ENCODE measurements around the gene OR1L8. TPM values are rescaled to one million over a fixed set of nuclear protein-coding genes. Genes with fewer than 3 reads are reported as not detected.

OR1L8 gene
- total RNA-seq, 1 experiment from 2014 or later = not detected

DNA sequence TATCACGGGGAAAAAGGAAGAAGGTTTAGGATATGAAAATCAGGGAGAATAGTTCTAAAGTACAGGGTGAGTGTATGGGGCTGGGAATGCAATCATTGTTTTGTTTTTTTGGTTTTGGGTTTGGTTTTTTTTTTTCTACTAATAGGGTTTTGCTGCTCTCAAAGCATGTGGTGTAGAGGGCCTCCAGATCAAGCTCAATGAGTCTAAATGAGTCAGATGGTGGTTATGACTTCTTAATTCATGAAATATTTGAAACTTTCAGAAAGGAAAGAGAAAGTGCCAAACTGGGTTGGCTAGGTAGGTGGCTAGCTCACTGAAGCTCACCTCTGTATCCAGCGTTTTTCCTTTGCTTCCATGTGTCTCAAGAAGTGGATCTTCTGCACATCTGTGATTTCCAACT is 10.7 kb downstream of the OR1L8 start:
- no peak for DNase-seq (ENCODE audit: unreplicated experiment)
- H3K4me3 Mint-ChIP-seq (ENCODE audit: unreplicated experiment) = no peak overlapping the region
- H3K9me3 Mint-ChIP-seq (ENCODE audit: unreplicated experiment) = no peaks in the 10 kb centered on the region
- no peaks in the 10 kb centered on the region for H3K36me3 Mint-ChIP-seq (ENCODE audit: insufficient read depth, unreplicated experiment)
- intact Hi-C loops (cut with micrococcal nuclease) = no loop called here
- ChIA-PET CTCF (no interaction called here), POLR2A (no interaction called here)
- BruUV-seq (replicated peaks) = no TSS peak
- TF ChIP-seq, protein P1, sequence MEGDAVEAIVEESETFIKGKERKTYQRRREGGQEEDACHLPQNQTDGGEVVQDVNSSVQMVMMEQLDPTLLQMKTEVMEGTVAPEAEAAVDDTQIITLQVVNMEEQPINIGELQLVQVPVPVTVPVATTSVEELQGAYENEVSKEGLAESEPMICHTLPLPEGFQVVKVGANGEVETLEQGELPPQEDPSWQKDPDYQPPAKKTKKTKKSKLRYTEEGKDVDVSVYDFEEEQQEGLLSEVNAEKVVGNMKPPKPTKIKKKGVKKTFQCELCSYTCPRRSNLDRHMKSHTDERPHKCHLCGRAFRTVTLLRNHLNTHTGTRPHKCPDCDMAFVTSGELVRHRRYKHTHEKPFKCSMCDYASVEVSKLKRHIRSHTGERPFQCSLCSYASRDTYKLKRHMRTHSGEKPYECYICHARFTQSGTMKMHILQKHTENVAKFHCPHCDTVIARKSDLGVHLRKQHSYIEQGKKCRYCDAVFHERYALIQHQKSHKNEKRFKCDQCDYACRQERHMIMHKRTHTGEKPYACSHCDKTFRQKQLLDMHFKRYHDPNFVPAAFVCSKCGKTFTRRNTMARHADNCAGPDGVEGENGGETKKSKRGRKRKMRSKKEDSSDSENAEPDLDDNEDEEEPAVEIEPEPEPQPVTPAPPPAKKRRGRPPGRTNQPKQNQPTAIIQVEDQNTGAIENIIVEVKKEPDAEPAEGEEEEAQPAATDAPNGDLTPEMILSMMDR (IDR thresholded peaks at IDR 0.05; ENCODE audit: unreplicated experiment) = no peak
- peaks cover 39% of the 10 kb centered on the region for H3K27me3 Mint-ChIP-seq (ENCODE audit: insufficient read depth, unreplicated experiment)
- no peak overlapping the region for H3K27ac Mint-ChIP-seq (ENCODE audit: low read depth, unreplicated experiment)
- H3K4me1 Mint-ChIP-seq (ENCODE audit: insufficient read depth, unreplicated experiment) = no peaks in the 10 kb centered on the region

DNA sequence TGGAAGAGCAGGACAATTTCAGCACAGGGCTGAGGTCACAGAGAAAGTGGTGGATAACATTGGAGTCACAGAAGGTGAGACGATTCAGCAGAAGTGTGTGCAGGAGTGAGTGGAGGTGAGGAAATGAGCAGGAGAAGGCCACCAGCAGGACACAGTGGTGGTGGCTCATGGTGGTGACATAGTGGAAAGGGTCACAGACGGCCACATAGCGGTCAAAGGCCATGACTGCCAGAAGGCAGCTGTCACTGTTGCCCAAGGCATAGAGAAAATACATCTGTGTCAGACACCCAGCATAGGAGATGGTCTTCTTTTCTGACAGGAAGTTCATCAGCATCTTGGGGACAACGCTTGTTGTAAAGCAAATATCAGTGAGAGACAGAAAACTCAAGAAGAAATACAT is 15.3 kb downstream of the OR1L8 start:
- intact Hi-C loops (cut with micrococcal nuclease) = no loop called here
- CTCF ChIA-PET = no interaction called here
- POLR2A ChIA-PET = no interaction called here
- H3K36me3 Mint-ChIP-seq (ENCODE audit: insufficient read depth, unreplicated experiment) = no peaks in the 10 kb centered on the region
- peaks cover 29% of the 10 kb centered on the region for H3K27me3 Mint-ChIP-seq (ENCODE audit: insufficient read depth, unreplicated experiment)
- no peak for DNase-seq (ENCODE audit: unreplicated experiment)
- no peaks in the 10 kb centered on the region for H3K4me1 Mint-ChIP-seq (ENCODE audit: insufficient read depth, unreplicated experiment)
- no peak overlapping the region for H3K4me3 Mint-ChIP-seq (ENCODE audit: unreplicated experiment)
- TF ChIP-seq, protein P1 (IDR thresholded peaks at IDR 0.05; ENCODE audit: unreplicated experiment) = no peak
- no TSS peak for BruUV-seq (replicated peaks)
- H3K27ac Mint-ChIP-seq (ENCODE audit: low read depth, unreplicated experiment) = no peak overlapping the region
- no peaks in the 10 kb centered on the region for H3K9me3 Mint-ChIP-seq (ENCODE audit: unreplicated experiment)

DNA sequence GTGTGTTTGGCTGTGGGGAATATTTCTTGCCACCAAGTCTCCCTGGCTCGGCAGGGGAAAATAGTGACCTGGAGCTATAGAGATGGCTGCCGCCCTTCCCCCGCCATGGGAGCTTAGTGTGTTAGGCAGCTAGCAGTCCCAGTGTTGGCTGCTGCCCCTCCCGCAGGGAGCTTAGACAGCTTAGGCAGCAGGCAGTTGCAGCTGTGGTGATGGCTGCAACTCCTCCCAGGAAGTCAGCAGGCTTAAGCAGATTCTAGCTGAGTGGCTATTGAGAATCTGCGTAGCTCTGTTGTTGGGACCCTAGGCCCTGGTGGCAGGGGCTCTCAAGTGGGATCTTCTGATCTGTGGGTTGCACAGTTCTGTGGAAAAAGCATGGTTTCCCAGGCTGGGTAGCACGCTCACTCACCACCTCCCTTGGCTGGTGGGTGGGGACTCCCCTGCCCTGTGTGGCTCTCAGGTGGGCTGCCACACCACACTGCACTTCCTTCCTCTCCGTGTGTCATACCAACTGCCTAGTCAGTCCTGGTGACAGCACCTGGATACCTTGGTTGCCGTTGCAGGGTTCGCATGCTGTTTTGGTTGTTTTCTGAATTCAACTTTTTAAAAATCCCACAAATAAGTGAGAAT is 20.9 kb downstream of the OR1L8 start:
- no peak overlapping the region for H3K27ac Mint-ChIP-seq (ENCODE audit: low read depth, unreplicated experiment)
- no peak overlapping the region for H3K4me3 Mint-ChIP-seq (ENCODE audit: unreplicated experiment)
- H3K36me3 Mint-ChIP-seq (ENCODE audit: insufficient read depth, unreplicated experiment) = no peaks in the 10 kb centered on the region
- TF ChIP-seq, protein P1 (IDR thresholded peaks at IDR 0.05; ENCODE audit: unreplicated experiment) = no peak
- CTCF ChIA-PET = no interaction called here
- H3K27me3 Mint-ChIP-seq (ENCODE audit: insufficient read depth, unreplicated experiment) = peaks cover 28% of the 10 kb centered on the region
- BruUV-seq (replicated peaks) = no TSS peak
- no peaks in the 10 kb centered on the region for H3K9me3 Mint-ChIP-seq (ENCODE audit: unreplicated experiment)
- intact Hi-C loops (cut with micrococcal nuclease) = no loop called here
- POLR2A ChIA-PET = no interaction called here
- H3K4me1 Mint-ChIP-seq (ENCODE audit: insufficient read depth, unreplicated experiment) = no peaks in the 10 kb centered on the region
- no peak for DNase-seq (ENCODE audit: unreplicated experiment)

DNA sequence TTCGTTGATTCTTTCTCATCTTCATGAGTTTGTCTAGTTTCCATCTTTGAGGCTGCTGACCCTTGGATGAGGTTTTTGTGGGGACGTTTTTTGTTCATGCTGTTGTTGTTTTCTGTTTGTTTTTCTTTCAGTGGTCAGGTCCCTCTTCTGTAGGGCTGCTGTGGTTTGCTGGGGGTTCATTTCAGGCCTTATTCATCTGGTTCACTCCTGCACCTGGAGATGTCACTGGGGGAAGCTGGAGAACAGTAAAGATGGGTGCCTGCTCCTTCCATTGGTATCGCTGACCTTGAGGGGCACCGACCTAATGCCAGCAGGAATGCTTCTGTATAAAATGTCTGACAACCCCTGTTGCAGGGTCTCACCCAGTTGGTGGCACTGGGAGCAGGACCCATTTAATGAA is 21.7 kb downstream of the OR1L8 start:
- no peak for DNase-seq (ENCODE audit: unreplicated experiment)
- H3K36me3 Mint-ChIP-seq (ENCODE audit: insufficient read depth, unreplicated experiment) = no peaks in the 10 kb centered on the region
- no peaks in the 10 kb centered on the region for H3K9me3 Mint-ChIP-seq (ENCODE audit: unreplicated experiment)
- CTCF ChIA-PET = no interaction called here
- no peak overlapping the region for H3K27ac Mint-ChIP-seq (ENCODE audit: low read depth, unreplicated experiment)
- POLR2A ChIA-PET = no interaction called here
- TF ChIP-seq, protein P1 (IDR thresholded peaks at IDR 0.05; ENCODE audit: unreplicated experiment) = no peak
- intact Hi-C loops (cut with micrococcal nuclease) = no loop called here
- peaks cover 26% of the 10 kb centered on the region for H3K27me3 Mint-ChIP-seq (ENCODE audit: insufficient read depth, unreplicated experiment)
- H3K4me1 Mint-ChIP-seq (ENCODE audit: insufficient read depth, unreplicated experiment) = no peaks in the 10 kb centered on the region
- no TSS peak for BruUV-seq (replicated peaks)
- H3K4me3 Mint-ChIP-seq (ENCODE audit: unreplicated experiment) = no peak overlapping the region
